Neural cell (in vitro differentiated cells): ENCODE results near the gene NPIPA1. TPM values are rescaled to one million over a fixed set of nuclear protein-coding genes. Genes with fewer than 3 reads are reported as not detected.
"Not testable (repeated sequence)": the region's sequence is repeated elsewhere in the genome, so short reads cannot be mapped to it uniquely, and the experiment has no call there.

Source experiments
- H2AFZ ChIP-seq: fragments of 200-600, 300-800 bp; sonication (generic), shearing (Covaris generic); 2 replicates; pipeline ENCODE4 v1.6.0; 2014; ENCODE audit warnings: low read depth, mild to moderate bottlenecking, antibody characterized with exemption, low read length, moderate library complexity
- H3F3A ChIP-seq: fragments of 200-600 bp; shearing (Covaris generic); 2 replicates; pipeline ENCODE4 v1.6.1; 2016; ENCODE audit warnings: mild to moderate bottlenecking, moderate library complexity, mixed read lengths, antibody characterized with exemption, low read length; ENCODE audit not compliant: insufficient read depth, poor library complexity, severe bottlenecking
- H3K27ac ChIP-seq: fragments of 200-600, 300-800 bp; sonication (generic), shearing (Covaris generic); 2 replicates; pipeline ENCODE4 v1.5.1; 2014; ENCODE audit warnings: mild to moderate bottlenecking, low read length, moderate library complexity
- H3K27me3 ChIP-seq: fragments of 300-800, 200-600 bp; sonication (generic), shearing (Covaris generic); 2 replicates; pipeline ENCODE4 v1.6.0; 2014; ENCODE audit warnings: mild to moderate bottlenecking, low read depth, low read length, moderate library complexity; ENCODE audit not compliant: insufficient read depth
- H3K36me3 ChIP-seq: fragments of 300-800, 200-600 bp; sonication (generic), shearing (Covaris generic); 2 replicates; pipeline ENCODE4 v1.5.1; 2014; ENCODE audit warnings: mild to moderate bottlenecking, antibody characterized with exemption, low read length, moderate library complexity; ENCODE audit not compliant: insufficient read depth
- H3K4me2 ChIP-seq: fragments of 300-800, 200-600 bp; sonication (generic), shearing (Covaris generic); 2 replicates; pipeline ENCODE4 v1.6.0; 2014; ENCODE audit warnings: mild to moderate bottlenecking, low read length
- H3K4me3 ChIP-seq: fragments of 300-800, 200-600 bp; sonication (generic), shearing (Covaris generic); 2 replicates; pipeline ENCODE4 v1.5.1; 2014; ENCODE audit warnings: mild to moderate bottlenecking, low read length, moderate library complexity
- H3K79me2 ChIP-seq: fragments of 200-600 bp; shearing (Covaris generic); replicated peaks from 2 replicates; pipeline ENCODE4 v1.6.0; 2014; ENCODE audit warnings: mild to moderate bottlenecking, low read length, moderate library complexity; ENCODE audit not compliant: insufficient read depth
- H3K9ac ChIP-seq: fragments of 300-800, 200-600 bp; sonication (generic), shearing (Covaris generic); 2 replicates; pipeline ENCODE4 v1.6.1; 2016; ENCODE audit warnings: mild to moderate bottlenecking, low read length, mixed read lengths
- H3K9me2 ChIP-seq: fragments of 200-600 bp; shearing (Covaris generic); 2 replicates; pipeline ENCODE4 v1.6.1; 2016; ENCODE audit warnings: mild to moderate bottlenecking, low read length, mixed read lengths; ENCODE audit not compliant: insufficient read depth
- H3K9me3 ChIP-seq: fragments of 200-600, 300-800 bp; sonication (generic), shearing (Covaris generic); 2 replicates; pipeline ENCODE4 v1.6.1; 2016; ENCODE audit warnings: mild to moderate bottlenecking, mixed run types, low read length, moderate library complexity, mixed read lengths
- H4K20me1 ChIP-seq: fragments of 200-600 bp; shearing (Covaris generic); 2 replicates; pipeline ENCODE4 v1.6.1; 2016; ENCODE audit warnings: mild to moderate bottlenecking, mixed run types; ENCODE audit not compliant: insufficient read depth
- EP300 ChIP-seq: fragments of 450-650 bp; conservative IDR thresholded peaks from 2 replicates; pipeline ENCODE4 v1.6.1; 2014; ENCODE audit warnings: antibody characterized with exemption, mild to moderate bottlenecking, moderate library complexity; ENCODE audit not compliant: poor library complexity, severe bottlenecking
- EZH2 ChIP-seq: fragments of 200-600, 300-800 bp; shearing (Covaris generic), sonication (generic); IDR thresholded peaks from 2 replicates; pipeline ENCODE4 v1.6.1; 2014; ENCODE audit warnings: antibody characterized with exemption, low read length, borderline replicate concordance, mild to moderate bottlenecking; ENCODE audit not compliant: insufficient read depth, poor library complexity, severe bottlenecking
- MXI1 ChIP-seq: fragments of 450-650 bp; conservative IDR thresholded peaks from 2 replicates; pipeline ENCODE4 v1.6.1; 2014; ENCODE audit warnings: antibody characterized with exemption, mild to moderate bottlenecking; ENCODE audit not compliant: poor library complexity, severe bottlenecking
- POLR2AphosphoS5 ChIP-seq: IDR thresholded peaks from 2 replicates; pipeline ENCODE4 v1.6.1; 2012
- RAD21 ChIP-seq: fragments of 450-650 bp; conservative IDR thresholded peaks from 2 replicates; pipeline ENCODE4 v1.6.1; 2014; ENCODE audit warnings: antibody characterized with exemption, mild to moderate bottlenecking, moderate library complexity
- SMC3 ChIP-seq: fragments of 450-650 bp; conservative IDR thresholded peaks from 2 replicates; pipeline ENCODE4 v1.6.1; 2014; ENCODE audit warnings: antibody characterized with exemption, mild to moderate bottlenecking, moderate library complexity; ENCODE audit not compliant: poor library complexity
- TAF1 ChIP-seq: IDR thresholded peaks from 2 replicates; pipeline ENCODE4 v1.6.1; 2012; ENCODE audit warnings: low read depth
- polyA plus RNA-seq: library from polyadenylated mRNA; depleted of rRNA; stranded (reverse); fragments of >200 nt; gene quantifications from 2 replicates; pipeline ENCODE4 v1.2.3, GENCODE V29; 2014
- TF ChIP-seq, protein P1 (sequence below): IDR thresholded peaks from 2 replicates; pipeline ENCODE4 v1.6.1; 2012; ENCODE audit warnings: borderline replicate concordance
- TF ChIP-seq, protein P2 (sequence below): fragments of 450-650 bp; IDR thresholded peaks from 2 replicates; pipeline ENCODE4 v1.5.1; 2014; ENCODE audit warnings: antibody characterized with exemption, mild to moderate bottlenecking, moderate library complexity; ENCODE audit not compliant: poor library complexity, severe bottlenecking

The NPIPA1 gene
- polyA plus RNA-seq, 1 donor from 2014 or later = 124 TPM

DNA sequence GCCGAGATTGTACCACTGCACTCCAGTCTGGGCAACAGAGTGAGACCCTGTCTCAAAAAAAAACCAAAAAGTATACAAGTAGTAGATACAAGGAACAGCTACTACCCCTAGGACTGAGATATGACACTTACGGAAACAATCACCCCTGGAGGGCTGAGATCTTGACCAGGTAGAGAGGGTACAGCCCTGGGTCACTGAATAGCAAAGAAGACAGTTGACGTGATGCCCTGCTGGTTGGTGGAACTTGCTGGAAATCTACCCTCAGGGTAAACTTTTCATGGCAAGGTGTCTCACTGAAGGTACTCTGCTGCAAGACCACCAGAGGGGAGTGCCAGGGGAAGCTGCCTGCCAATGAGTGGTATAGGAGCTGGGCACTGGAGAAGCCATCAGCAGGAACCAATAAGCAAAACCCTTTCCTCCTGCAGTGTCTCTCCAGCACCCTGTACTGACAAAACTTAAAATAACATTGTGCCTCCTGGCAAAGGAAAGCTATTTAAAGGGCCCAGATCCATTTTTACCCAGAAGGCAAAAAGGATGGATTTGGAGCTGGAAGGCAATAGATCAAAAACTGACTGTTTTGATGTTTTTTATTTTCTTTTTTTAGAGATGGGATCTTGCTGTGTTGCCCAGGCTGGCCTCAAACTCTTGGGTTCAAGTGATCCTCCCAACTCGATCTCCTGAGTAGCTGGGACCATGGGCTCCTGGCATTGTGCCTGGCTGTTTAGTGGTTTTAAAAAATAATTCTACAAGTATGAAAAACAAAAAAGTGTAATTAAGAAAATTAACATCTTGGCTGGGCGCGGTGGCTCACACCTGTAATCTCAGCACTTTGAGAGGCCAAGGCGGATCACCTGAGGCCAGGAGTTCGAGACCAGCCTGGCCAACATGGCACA is 26.3 kb downstream of the NPIPA1 start:
- Histone ChIP-seq H3F3A (no peaks in the 10 kb centered on the region), H4K20me1 (no peaks in the 10 kb centered on the region), H3K4me3 (no peak overlapping the region), H3K27ac (no peak overlapping the region), H3K9me3 (no peaks in the 10 kb centered on the region), H2AFZ (no peak overlapping the region), H3K27me3 (no peaks in the 10 kb centered on the region), H3K36me3 (no peaks in the 10 kb centered on the region), H3K9ac (no peak overlapping the region), H3K79me2 (no peaks in the 10 kb centered on the region), H3K9me2 (no peaks in the 10 kb centered on the region), H3K4me2 (no peak overlapping the region)
- TF ChIP-seq, protein P1, sequence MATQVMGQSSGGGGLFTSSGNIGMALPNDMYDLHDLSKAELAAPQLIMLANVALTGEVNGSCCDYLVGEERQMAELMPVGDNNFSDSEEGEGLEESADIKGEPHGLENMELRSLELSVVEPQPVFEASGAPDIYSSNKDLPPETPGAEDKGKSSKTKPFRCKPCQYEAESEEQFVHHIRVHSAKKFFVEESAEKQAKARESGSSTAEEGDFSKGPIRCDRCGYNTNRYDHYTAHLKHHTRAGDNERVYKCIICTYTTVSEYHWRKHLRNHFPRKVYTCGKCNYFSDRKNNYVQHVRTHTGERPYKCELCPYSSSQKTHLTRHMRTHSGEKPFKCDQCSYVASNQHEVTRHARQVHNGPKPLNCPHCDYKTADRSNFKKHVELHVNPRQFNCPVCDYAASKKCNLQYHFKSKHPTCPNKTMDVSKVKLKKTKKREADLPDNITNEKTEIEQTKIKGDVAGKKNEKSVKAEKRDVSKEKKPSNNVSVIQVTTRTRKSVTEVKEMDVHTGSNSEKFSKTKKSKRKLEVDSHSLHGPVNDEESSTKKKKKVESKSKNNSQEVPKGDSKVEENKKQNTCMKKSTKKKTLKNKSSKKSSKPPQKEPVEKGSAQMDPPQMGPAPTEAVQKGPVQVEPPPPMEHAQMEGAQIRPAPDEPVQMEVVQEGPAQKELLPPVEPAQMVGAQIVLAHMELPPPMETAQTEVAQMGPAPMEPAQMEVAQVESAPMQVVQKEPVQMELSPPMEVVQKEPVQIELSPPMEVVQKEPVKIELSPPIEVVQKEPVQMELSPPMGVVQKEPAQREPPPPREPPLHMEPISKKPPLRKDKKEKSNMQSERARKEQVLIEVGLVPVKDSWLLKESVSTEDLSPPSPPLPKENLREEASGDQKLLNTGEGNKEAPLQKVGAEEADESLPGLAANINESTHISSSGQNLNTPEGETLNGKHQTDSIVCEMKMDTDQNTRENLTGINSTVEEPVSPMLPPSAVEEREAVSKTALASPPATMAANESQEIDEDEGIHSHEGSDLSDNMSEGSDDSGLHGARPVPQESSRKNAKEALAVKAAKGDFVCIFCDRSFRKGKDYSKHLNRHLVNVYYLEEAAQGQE = no peak
- TF ChIP-seq, protein P2, sequence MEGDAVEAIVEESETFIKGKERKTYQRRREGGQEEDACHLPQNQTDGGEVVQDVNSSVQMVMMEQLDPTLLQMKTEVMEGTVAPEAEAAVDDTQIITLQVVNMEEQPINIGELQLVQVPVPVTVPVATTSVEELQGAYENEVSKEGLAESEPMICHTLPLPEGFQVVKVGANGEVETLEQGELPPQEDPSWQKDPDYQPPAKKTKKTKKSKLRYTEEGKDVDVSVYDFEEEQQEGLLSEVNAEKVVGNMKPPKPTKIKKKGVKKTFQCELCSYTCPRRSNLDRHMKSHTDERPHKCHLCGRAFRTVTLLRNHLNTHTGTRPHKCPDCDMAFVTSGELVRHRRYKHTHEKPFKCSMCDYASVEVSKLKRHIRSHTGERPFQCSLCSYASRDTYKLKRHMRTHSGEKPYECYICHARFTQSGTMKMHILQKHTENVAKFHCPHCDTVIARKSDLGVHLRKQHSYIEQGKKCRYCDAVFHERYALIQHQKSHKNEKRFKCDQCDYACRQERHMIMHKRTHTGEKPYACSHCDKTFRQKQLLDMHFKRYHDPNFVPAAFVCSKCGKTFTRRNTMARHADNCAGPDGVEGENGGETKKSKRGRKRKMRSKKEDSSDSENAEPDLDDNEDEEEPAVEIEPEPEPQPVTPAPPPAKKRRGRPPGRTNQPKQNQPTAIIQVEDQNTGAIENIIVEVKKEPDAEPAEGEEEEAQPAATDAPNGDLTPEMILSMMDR = no peak
- TF ChIP-seq MXI1 (no peak), EZH2 (no peak)

DNA sequence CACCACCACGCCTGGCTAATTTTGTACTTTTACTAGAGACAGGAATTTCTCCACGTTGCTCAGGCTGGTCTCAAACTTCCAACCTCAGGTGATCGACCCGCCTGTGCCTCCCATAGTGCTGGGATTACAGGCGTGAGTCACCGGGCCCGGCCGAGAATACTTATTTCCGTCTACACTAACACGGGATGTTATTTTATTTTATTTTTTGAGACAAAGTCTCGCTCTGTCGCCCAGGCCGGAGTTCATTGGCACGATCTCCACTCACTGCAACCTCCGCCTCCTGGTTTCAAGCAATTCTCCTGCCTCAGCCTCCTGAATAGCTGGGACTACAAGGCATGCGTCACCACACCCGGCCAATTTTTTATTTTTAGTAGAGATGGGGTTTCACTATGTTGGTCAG is 28.1 kb downstream of the NPIPA1 start:
- Histone ChIP-seq H3K79me2 (no peaks in the 10 kb centered on the region), H3F3A (no peaks in the 10 kb centered on the region), H3K27me3 (no peaks in the 10 kb centered on the region), H3K9me3 (no peaks in the 10 kb centered on the region), H3K9ac (no peak overlapping the region), H3K9me2 (no peaks in the 10 kb centered on the region), H3K4me2 (no peak overlapping the region), H3K36me3 (no peaks in the 10 kb centered on the region), H3K27ac (no peak overlapping the region), H4K20me1 (no peaks in the 10 kb centered on the region), H3K4me3 (no peak overlapping the region), H2AFZ (no peak overlapping the region)
- TF ChIP-seq TAF1 = no peak
- no peak for TF ChIP-seq SMC3
- no peak for TF ChIP-seq EP300
- TF ChIP-seq POLR2AphosphoS5 = no peak
- TF ChIP-seq MXI1 = no peak
- TF ChIP-seq, protein P2 = no peak
- TF ChIP-seq, protein P1 = no peak
- no peak for TF ChIP-seq RAD21
- TF ChIP-seq EZH2 = no peak

DNA sequence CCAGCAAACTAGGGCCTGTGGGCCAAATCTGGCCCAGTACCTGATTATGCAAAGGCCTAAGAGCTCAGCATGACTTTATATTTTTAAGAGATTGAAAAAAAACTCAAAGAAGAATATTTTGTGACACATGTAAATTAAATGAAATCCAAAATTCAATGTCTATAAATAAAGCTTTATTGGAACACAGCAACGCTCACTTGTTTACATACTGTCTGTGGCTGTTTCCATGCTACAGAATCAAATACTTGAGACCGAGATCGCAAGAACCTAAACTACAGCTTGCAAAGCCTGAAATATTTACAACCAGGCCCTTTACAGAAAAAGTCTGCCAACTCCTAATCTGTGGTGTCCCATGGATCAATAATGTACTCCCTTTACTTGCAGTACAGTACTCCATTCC is 32.6 kb downstream of the NPIPA1 start:
- H3K36me3 ChIP-seq, H3K9ac ChIP-seq, H2AFZ ChIP-seq, H3K27ac ChIP-seq, H3K9me3 ChIP-seq, H3K79me2 ChIP-seq, H3K27me3 ChIP-seq, H3K4me2 ChIP-seq, H3K4me3 ChIP-seq, H3F3A ChIP-seq, H3K9me2 ChIP-seq, H4K20me1 ChIP-seq: not testable (repeated sequence)
